Measurements from ENCODE around the gene SPESP1.

- TF ChIP-seq POLR2A (IDR thresholded peaks at IDR 0.05; ENCODE audit: low read depth, low read length) (no peak), TAF1 (IDR thresholded peaks at IDR 0.05; ENCODE audit: low read depth, low read length) (no peak), POLR2AphosphoS5 (IDR thresholded peaks at IDR 0.05; ENCODE audit: low read depth, low read length) (no peak), PAX5 (IDR thresholded peaks at IDR 0.05; ENCODE audit: insufficient read depth, low read length, severe bottlenecking) (no peak), SPI1 (IDR thresholded peaks at IDR 0.05; ENCODE audit: low read depth, low read length) (no peak), POU2F2 (IDR thresholded peaks at IDR 0.05; ENCODE audit: low read depth, low read length) (no peak)
These were observed 57.4 kb downstream of the SPESP1 start for GRCh38 chr15:68987676-68988075.
